Loucy (cell line): ENCODE results near the gene SMIM5.
A peak's percentile ranks its signal among the peaks of the same experiment; 100 is the strongest.

Experiments
- H2AFZ ChIP-seq: fragments of 200-600 bp; sonication (generic); 2 replicates; pipeline ENCODE4 v1.6.0; 2016; ENCODE audit warnings: antibody characterized with exemption, mild to moderate bottlenecking, low read length, moderate library complexity
- H3F3A ChIP-seq: fragments of 200-600 bp; 2 replicates; pipeline ENCODE4 v1.6.0; 2016; ENCODE audit warnings: antibody characterized with exemption, low read depth, mild to moderate bottlenecking
- H3K27me3 ChIP-seq: fragments of 200-600 bp; sonication (generic); 2 replicates; pipeline ENCODE4 v1.6.1; 2014; ENCODE audit warnings: low read length, mild to moderate bottlenecking; ENCODE audit not compliant: insufficient read depth, poor library complexity, severe bottlenecking
- H3K36me3 ChIP-seq: fragments of 200-600 bp; sonication (generic); 2 replicates; pipeline ENCODE4 v1.6.1; 2016; ENCODE audit warnings: low read length; ENCODE audit not compliant: insufficient read depth
- H3K4me1 ChIP-seq: fragments of 200-600 bp; sonication (generic); 2 replicates; pipeline ENCODE4 v1.5.1; 2014; ENCODE audit warnings: low read length, mild to moderate bottlenecking; ENCODE audit not compliant: insufficient read depth, poor library complexity, severe bottlenecking
- H3K4me2 ChIP-seq: fragments of 200-600 bp; sonication (generic); 2 replicates; pipeline ENCODE4 v1.6.0; 2014; ENCODE audit warnings: antibody characterized with exemption, low read length, low read depth, mild to moderate bottlenecking; ENCODE audit not compliant: poor library complexity, severe bottlenecking
- H3K4me3 ChIP-seq: fragments of 200-600 bp; sonication (generic); 2 replicates; pipeline ENCODE4 v1.5.1; 2014; ENCODE audit warnings: low read length, mild to moderate bottlenecking, mixed read lengths; ENCODE audit not compliant: poor library complexity, severe bottlenecking
- H3K79me2 ChIP-seq: fragments of 200-600 bp; sonication (generic); 2 replicates; pipeline ENCODE4 v1.6.1; 2014; ENCODE audit warnings: low read length; ENCODE audit not compliant: insufficient read depth
- H3K9ac ChIP-seq: fragments of 200-600 bp; sonication (generic); 2 replicates; pipeline ENCODE4 v1.6.0; 2014; ENCODE audit warnings: mild to moderate bottlenecking, low read depth, low read length, moderate library complexity; ENCODE audit not compliant: poor library complexity, severe bottlenecking
- H3K9me2 ChIP-seq: fragments of 200-600 bp; sonication (generic); replicated peaks from 2 replicates; pipeline ENCODE4 v1.6.1; 2016; ENCODE audit warnings: low read depth, low read length, mixed read lengths
- H3K9me3 ChIP-seq: fragments of 200-600 bp; sonication (generic); 2 replicates; pipeline ENCODE4 v1.6.1; 2014; ENCODE audit warnings: mild to moderate bottlenecking, antibody characterized with exemption, low read length, low read depth; ENCODE audit not compliant: insufficient read depth
- H4K20me1 ChIP-seq: fragments of 200-600 bp; sonication (generic); 2 replicates; pipeline ENCODE4 v1.6.0; 2014; ENCODE audit warnings: antibody characterized with exemption, low read length, mild to moderate bottlenecking; ENCODE audit not compliant: insufficient read depth, poor library complexity, severe bottlenecking
- EZH2phosphoT487 ChIP-seq: fragments of 200-600 bp; IDR thresholded peaks from 2 replicates; pipeline ENCODE4 v1.6.1; 2018; ENCODE audit warnings: antibody characterized with exemption, mild to moderate bottlenecking, moderate library complexity, borderline replicate concordance
- TF ChIP-seq, protein P1 (sequence below): fragments of 200-600 bp; sonication (generic); conservative IDR thresholded peaks from 2 replicates; pipeline ENCODE4 v1.5.1; 2014; ENCODE audit warnings: mild to moderate bottlenecking, antibody characterized with exemption, low read length

Gene SMIM5

DNA sequence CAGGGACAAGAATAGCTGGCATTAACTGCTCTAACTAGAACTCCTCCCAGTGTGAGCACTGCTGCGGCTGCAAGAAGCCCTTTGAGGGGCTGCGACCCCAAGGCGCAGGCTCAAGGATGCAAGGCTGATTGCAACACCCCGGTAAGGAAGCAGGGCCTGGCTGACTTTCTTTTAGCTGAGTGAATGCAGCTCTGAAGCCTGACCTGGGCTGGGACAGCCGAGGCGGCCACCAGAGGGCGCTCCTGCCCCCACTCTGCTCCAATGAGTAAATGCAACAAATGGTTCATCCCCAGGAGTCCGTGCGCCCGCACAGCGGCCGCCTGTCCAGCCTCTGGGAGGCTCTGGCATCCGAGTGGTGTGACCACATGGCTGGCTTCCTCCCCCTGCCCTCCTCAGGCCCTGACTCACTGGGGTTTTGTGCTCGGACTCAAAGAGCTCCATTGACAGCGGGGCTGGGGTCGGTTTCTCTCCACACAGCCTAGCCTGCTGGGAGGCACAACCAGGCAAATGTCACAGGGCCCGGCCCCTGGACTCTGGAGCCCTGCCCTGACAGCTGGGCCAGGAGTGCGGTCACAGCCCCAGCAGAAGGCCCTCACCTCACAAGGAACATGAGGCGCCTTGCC is at the start of gene SMIM5:
TSS of gene SMIM5 (plus strand) at position 572 of the 623 bp plus-strand sequence. CDS start 6,768 bp downstream, outside the sequence.
- Histone ChIP-seq H3K9me3 (no peaks in the 10 kb centered on the region), H3K9ac (no peak within 1 kb of the TSS), H3K4me1 (peaks cover 13% of the 10 kb centered on the region), H3K9me2 (no peaks in the 10 kb centered on the region), H3K79me2 (no peaks in the 10 kb centered on the region), H3F3A (no peaks in the 10 kb centered on the region), H3K4me3 (no peak within 1 kb of the TSS), H2AFZ (no peak within 1 kb of the TSS), H3K36me3 (no peaks in the 10 kb centered on the region), H3K4me2 (peak within 1 kb of the TSS; percentile 27), H3K27me3 (no peaks in the 10 kb centered on the region), H4K20me1 (no peaks in the 10 kb centered on the region)
- TF ChIP-seq, protein P1, sequence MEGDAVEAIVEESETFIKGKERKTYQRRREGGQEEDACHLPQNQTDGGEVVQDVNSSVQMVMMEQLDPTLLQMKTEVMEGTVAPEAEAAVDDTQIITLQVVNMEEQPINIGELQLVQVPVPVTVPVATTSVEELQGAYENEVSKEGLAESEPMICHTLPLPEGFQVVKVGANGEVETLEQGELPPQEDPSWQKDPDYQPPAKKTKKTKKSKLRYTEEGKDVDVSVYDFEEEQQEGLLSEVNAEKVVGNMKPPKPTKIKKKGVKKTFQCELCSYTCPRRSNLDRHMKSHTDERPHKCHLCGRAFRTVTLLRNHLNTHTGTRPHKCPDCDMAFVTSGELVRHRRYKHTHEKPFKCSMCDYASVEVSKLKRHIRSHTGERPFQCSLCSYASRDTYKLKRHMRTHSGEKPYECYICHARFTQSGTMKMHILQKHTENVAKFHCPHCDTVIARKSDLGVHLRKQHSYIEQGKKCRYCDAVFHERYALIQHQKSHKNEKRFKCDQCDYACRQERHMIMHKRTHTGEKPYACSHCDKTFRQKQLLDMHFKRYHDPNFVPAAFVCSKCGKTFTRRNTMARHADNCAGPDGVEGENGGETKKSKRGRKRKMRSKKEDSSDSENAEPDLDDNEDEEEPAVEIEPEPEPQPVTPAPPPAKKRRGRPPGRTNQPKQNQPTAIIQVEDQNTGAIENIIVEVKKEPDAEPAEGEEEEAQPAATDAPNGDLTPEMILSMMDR = peak; percentile 87
- no peak for TF ChIP-seq EZH2phosphoT487

GRCh38 chr17:75584849-75585175 is 48.4 kb upstream of the SMIM5 start:
- peaks cover 12% of the 10 kb centered on the region for H3K4me1 ChIP-seq
- H2AFZ ChIP-seq = no peak overlapping the region
- H3K9me3 ChIP-seq = no peaks in the 10 kb centered on the region
- no peaks in the 10 kb centered on the region for H3K27me3 ChIP-seq
- H3K9me2 ChIP-seq = no peaks in the 10 kb centered on the region
- H3K4me3 ChIP-seq = no peak overlapping the region
- H3K36me3 ChIP-seq = no peaks in the 10 kb centered on the region
- H3K9ac ChIP-seq = no peak overlapping the region
- TF ChIP-seq EZH2phosphoT487 = no peak
- TF ChIP-seq, protein P1 = no peak
- no peak overlapping the region for H3K4me2 ChIP-seq
- H3F3A ChIP-seq = no peaks in the 10 kb centered on the region
- peaks cover 4% of the 10 kb centered on the region; the same call in 1 of the 2 replicates for H3K79me2 ChIP-seq
- no peaks in the 10 kb centered on the region for H4K20me1 ChIP-seq

GRCh38 chr17:75587675-75588595 is 45.3 kb upstream of the SMIM5 start, which contains the start of gene MYO15B:
MYO15B (plus strand) TSS chr17:75587800; CDS start chr17:75588058, 258 bp downstream.
- Histone ChIP-seq H3F3A (no peaks in the 10 kb centered on the region), H2AFZ (peak within 1 kb of the TSS; percentile 88), H4K20me1 (peaks cover 4% of the 10 kb centered on the region), H3K4me1 (peaks cover 12% of the 10 kb centered on the region), H3K36me3 (no peaks in the 10 kb centered on the region), H3K4me3 (peak within 1 kb of the TSS; percentile 75), H3K4me2 (peak within 1 kb of the TSS; percentile 97), H3K9me2 (no peaks in the 10 kb centered on the region), H3K27me3 (no peaks in the 10 kb centered on the region), H3K9me3 (no peaks in the 10 kb centered on the region), H3K9ac (peak within 1 kb of the TSS; percentile 83), H3K79me2 (peaks cover 9% of the 10 kb centered on the region; the same call in 1 of the 2 replicates)
- TF ChIP-seq EZH2phosphoT487 = no peak
- TF ChIP-seq, protein P1 = peak; percentile 41; the same call in 1 of the 2 replicates
